Limb (tissue), 2 donors: Measurements from ENCODE around the gene CALN1.

Experiments used
- DNase-seq, 2 donors: peaks; one replicate each; pipeline ENCODE4 v3.0.0-alpha.2; 2016; ENCODE audit errors: extremely low spot score in 2 of 2

CALN1 gene

DNA sequence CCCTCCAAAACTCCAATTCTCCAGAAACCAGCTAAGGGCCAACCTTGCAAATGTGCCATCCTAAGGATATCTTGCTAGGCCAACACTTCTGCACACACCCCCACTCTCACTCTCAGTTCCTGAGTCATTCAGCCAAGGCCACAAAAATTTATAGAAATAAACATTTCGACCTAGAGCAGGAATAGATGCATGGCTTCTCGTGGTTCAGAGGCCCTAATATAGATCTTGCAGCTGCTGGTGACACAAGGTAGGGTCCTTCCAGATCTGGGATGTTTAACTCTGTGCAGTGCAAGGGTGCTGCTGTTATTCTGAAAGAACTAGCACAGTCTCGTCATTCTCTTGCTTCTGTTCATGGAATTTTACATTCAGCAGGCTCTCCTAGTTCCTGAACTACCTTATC, 369.3 kb downstream of the CALN1 start:
- no peak for DNase-seq

DNA sequence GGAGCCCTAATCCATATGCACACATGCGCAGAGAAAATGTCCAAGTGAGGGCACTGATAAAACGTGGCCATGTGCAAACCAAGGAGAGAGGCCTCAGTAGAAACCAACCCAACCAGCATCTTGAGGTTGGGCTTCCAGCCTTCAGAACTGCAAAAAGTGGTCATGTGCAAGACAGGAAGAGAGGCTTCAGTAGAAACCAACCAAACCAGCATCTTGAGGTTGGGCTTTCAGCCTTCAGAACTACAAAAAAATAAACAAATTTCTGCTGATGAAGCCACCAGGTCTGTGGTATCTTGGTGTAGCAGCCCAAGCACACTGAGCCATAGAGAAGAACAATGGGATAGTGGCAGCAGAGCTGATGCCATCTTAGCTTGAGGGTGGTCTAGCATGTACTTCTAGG, 371.5 kb downstream of the CALN1 start:
- DNase-seq, result no peak

DNA sequence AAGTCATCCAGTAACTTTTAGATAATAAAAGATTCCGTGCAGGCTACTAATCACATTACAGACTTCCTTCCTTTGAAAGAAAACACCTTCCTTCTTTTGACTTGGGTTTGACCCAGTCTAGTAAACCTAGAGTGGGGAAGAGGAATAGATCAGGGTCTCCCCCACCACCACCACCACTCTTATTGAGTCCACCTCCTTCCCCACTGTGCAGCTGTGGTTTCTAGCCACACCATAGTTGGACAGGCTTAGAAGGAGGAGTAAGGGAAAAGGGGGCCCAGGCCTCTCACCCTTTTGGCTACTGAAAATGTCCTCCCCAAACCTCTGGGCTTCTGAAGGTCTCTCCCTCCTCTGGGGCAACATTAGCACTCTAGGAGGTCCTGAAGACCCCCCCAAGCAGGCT, 372.7 kb downstream of the CALN1 start:
- DNase-seq, result no peak

DNA sequence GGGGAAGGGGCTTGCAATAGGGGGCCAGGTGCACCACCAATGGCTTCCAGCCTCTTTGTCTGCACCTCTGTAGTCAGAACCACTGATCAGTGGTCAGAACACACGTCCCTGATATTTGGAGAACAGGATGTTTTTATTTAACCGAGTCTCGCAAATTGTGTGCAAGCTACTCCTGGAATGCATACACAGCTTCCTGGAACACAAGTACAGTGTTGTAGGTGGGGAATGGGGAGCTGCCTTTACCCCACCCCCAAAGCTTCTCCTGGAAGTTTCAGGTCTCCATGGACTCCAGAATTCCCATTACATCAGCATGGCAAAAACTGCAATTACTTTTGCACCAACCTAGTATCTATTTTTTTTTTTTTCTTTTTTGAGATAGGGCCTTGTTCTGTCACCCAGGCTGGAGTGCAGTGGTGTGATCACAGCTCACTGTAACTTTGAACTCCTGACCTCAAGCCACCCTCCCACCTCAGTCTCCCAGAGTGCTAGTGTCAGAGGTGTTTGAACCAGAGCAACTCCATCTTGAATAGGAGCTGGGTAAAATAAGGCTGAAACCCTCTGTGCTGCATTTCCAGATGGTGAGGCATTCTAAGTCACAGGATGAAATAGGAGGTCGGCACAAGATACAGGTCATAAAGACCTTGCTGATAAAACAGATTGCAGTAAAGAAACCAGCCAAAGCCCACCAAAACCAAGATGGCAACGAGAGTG, 374.0 kb downstream of the CALN1 start:
- DNase-seq, result no peak

DNA sequence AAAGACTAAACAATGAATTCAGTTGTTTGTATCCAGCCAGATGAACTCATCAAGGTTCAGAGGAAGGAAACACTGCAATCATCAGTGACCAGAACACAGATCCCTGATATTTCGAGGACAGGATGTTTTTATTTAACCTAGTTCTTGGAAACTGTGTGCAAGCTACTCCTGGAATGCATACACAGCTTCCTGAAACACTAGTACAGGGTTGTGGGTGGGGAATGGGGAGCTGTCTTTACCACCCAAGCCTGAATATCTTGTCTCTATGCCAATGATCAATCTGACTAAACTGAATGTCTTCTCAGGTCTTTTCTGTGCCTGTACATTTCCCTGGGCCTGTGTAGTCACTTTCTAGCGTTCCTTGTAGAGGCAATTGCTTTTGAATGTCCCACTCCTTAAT, 374.6 kb downstream of the CALN1 start:
- DNase-seq, result no peak

DNA sequence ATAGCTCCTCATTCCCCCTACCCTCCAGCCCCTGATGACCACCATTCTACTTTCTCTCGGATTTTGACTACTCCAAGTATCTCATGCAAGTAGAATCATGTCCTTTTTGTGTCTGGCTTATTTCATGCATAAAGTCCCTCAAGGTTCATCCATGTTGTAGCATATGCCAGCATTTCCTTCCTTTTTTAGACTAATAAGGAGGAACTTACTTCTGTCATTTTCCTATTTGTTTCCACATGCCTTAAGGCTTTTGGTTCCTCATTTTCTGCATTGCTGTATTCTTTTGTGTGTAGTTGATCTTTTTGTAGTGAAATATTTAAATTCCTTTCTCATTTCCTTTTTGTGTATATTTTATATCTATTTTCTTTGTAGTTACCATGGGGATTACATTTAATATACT, 376.9 kb downstream of the CALN1 start:
- no peak for DNase-seq

DNA sequence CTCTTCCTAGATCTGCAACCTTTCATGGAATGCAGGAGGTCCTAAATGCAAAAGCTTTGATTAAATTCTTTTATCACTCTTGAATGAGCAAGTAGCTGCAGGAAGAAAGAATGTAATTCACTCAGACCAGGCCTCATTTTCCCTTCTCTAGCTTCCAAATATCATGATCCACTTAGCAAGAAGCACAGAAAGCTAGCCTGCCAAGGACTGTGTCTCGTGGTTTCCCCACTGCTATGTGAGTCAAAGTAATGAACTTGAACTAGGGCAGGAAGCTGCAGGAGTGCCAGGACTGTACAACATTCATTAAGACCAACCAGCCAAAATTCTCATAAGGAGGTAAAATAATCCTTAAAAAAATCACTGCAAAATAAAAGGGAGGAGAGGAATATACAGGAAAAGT, 379.2 kb downstream of the CALN1 start:
- DNase-seq, result no peak

DNA sequence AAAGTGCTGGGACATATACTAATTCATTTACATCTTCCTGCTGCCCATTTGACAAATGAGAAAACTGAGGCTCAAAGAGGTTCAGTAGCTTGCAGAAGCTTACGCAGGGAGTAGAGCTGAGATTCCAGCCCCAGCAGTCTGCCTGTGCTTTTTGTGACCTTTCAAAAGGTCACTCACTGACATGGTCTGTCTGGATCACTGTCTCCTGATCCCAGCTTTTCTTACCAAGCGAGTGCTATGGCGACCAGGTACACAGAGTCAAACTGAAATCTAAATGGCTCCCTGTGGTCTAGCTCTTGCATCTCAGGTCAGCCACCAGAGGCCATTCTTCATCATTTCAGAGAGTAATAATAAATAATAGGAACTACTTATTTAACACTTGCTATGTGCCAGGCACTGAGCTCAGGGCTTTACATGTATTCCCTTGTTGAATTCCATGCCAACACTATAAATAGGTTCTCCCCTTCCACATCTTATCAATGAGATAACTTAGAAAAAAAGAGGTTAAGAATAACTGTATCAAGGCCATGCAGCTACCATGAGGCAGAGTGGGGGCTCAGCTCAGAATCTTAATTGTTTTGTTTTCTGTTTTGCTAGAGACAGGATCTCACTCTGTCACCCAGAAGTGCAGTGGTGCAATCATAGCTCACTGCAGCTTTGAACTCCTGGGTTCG, 381.0 kb downstream of the CALN1 start:
- no peak for DNase-seq

DNA sequence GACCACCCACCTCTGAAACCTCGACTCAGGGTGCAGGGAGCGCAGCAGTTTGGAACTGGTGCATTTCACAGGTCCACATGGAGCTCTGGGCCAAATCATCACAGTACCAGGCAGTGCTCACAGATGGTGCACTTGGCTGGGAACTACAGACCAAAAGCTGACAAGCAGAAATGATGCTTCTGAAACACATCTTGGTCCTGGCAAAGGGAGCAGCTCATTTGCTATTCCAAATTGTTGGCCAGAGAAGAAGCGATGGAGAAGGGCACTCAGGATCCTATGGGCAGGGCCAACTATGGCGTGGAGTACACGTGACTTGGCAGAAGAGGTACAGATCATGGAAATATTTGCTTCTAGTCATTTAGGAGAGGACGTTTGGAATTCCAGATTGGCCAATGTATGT, 383.9 kb downstream of the CALN1 start:
- DNase-seq, result no peak

DNA sequence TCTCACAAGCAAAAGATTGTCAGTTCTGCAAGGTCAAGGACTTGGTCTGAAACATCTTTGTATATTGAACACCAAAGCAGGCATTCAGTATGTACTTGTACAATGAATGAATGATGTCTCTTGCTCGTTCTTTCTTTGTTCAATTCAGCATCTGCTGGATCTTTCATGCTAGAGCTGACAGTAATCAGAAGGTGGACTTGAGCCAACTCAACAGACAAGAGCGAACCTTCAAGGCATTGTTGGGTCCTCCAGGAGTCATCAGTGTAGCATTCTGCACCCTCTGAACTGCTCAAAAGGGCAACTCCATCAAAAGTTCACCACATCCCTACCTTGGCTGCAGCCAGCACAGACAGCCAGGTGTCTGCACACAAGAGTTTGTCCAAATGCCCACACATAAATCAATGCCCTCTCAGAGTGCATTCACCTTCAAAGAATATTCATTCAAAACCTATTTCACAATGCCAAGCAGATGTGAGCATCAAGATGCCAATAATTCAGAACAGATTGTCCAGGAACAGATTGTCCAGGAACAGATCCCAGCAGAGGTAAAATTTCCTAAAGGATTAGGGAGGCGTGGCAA, 386.7 kb downstream of the CALN1 start:
- no peak for DNase-seq

DNA sequence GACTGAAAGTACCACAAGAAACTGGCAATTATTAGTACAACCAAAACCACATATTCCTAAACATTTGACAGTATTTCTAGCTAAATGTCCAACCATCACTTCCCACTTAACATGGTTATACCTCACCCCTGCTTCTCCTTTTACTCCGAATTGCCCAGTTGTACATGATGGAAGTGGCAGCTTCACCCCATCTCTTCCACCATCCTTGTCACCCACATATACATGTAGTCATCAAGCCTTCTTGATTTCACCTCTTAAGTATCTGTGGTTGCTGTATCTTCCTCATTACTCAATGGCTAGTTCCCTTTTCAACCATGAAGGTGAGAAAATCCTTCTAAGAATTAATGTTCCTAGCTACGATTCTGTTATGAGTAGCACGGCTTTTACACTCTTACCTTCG, 388.2 kb downstream of the CALN1 start:
- DNase-seq, result no peak

DNA sequence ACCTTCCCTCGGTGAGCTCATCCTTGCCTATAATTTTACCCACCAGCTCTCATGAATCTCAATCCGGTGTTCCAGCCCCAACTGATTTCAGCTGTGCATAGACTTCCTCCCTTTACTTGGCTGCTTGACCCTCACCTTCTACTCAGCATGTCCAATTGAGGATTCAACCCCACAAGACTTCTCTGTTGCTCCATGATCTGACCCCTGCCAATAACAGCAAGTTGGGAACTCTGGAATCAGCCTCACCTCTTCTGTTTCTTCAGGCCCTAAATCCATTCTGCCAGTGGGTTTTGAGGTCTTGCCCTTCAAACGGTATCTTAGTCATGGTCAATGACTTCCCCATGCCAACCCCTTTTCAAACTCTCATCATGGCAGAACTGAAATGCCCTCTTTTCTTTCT, 390.4 kb downstream of the CALN1 start:
- no peak for DNase-seq

DNA sequence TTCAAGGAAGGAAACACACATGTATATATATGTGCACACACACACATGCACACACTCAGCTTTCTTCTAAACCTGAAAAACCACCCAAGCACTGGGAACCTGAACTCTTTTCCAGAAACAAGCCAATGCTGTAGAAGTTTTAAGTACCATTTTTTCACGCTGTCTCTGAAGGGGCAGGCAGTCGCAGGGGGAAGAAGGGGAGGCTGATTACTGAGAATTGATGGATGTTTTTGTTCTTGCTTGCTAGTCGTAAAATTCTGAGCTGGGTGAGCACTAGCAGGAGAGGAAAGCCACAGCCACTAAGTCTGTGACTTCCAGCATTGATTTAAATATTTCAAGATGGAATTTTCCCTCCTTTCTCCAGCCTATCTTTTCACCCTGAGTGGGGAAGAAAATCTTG, 391.8 kb downstream of the CALN1 start:
- DNase-seq, result no peak

DNA sequence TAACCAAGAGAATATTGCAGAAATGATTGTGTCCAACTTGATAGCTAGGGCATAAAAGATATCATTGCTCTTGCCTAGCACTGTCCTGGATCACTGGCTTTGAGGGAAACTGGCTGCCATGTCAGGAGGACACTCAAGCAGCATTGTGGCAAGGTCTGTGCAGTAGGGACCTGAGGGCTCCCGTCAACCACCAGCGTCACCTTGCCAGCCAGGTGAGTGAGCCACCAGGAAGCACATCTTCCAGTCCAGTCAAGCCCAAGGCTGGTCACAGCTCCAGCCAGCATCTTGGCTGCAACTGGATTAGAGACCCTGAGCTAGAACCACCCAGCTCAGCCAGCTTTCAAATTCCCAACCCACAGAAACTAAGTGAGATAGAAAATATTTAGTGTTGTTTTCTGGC, 392.7 kb downstream of the CALN1 start:
- DNase-seq, result no peak

DNA sequence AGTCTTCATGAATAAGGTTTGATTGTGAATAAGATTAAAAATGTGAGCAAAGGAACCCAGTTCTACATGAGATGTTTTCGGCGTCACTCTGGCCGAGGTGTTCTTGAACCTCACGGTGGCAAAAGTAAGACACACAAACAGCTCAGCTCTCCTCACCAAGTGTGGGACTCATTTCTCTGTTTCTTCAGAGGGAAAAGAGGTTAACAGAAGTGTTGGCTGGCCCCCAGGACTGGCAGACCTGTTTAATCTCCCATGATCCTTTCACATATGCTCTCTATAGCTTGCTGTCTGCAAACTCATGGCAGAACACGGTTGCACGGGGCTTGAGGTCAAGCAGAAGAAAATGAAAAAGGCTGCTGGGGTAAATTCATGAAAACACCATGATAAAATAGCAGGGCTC, 394.4 kb downstream of the CALN1 start:
- DNase-seq, result no peak

DNA sequence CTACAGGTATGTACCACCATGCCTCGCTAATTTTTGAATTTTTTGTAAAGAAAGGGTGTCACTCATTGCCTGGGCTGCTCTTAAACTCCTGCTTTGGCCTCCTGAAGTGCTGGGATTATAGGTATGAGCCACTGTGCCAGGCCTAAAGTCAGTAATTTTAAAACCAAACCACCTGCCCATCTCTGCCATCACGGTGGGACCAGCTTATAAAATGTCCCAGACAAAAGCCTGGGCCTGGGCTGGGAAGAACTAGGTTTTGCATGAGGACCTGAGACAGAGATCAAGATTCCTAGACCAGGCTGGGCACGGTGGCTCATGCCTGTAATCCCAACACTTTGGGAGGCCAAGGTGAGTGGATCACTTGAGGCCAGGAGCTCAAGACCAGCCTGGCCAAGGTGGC, 395.6 kb downstream of the CALN1 start:
- no peak for DNase-seq

DNA sequence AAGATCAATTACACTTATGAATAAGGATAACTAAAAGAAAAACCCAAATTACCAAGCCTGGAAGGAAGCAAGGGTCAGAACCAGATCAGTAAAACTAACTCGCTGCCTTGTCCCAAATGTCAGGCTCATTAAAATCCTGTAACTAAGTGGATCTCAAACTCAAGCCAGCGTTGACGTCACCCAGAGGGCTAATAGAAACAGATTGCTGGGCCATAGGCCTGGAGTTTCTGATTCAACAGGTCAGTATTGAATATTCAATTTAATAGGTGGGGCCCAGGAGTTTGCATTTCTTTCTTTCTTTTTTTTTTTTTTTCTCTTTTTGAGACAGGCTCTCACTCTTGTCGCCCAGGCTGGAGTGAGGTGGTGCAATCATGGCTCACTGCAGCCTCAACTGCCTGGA, 397.0 kb downstream of the CALN1 start:
- no peak for DNase-seq

DNA sequence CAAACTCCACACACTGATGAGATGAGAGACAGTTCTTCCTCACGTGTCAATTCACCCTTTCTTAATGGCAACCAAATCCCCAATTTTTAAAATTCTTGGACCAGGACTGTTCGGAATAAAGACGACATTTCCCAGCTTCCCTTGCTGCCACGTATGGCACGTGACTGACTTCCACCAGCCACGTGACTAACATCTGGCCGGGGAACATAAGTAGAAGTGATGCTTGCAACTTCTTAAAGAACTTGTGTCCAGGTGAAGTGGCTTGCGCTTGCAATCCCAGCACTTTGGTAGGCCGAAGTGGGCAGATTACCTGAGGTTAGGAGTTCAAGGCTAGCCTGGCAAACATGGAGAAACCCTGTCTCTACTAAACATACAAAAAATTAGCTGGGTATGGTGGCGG, 405.1 kb downstream of the CALN1 start:
- DNase-seq, result no peak

DNA sequence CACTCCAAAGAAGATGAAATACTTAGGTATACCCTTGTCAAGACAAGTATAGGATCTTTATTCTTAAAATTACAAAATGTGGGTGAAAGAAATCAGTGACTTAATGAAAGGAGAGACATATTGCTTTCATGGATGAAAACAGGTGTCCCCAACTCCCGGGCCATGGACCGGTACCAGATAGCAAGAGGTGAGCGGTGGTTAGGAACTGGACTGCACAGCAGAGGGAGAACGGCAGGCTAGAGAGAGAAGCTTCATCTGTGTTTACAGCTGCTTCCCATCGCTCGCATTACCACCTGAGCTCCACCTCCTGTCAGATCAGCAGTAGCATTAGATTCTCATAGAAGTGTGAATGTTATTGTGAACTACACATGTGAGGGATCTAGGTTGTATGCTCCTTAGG, 408.9 kb downstream of the CALN1 start:
- no peak for DNase-seq

DNA sequence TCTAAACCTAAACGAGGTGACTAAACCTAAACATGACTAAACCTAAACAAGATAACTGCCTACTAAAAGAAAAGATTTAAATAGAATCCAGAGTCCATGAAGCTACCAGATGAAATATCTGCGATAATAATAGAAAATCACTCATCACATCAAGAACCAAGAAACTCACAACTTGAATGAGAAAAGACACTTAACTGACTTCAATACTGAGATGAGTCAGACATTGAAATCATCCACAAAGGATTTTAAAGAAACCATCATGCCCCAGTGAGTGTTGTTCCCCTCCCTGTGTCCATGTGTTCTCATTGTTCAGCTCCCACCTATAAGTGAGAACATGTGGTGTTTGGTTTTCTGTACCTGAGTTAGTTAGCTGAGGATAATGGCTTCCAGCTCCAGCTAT, 416.0 kb downstream of the CALN1 start:
- no peak for DNase-seq

DNA sequence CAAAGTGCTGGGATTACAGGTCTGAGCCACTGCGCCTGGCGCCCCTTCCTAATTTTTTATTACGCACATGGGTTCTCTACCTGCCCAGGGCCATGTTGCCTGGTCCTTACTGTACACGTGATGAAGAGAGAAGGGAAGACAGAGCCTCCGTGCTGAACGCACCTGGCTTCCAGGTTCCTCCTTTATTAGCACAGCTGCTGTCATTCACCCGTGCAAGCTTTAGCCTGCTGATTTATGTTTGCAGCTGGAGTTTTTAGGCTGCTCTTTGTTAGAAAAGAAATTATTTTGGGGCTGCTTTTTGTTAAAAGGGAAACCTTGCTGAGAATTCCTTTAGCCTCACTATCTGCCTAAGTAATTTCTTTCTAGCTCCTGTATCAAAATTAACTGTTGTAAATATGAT, 417.0 kb downstream of the CALN1 start:
- DNase-seq, result no peak

DNA sequence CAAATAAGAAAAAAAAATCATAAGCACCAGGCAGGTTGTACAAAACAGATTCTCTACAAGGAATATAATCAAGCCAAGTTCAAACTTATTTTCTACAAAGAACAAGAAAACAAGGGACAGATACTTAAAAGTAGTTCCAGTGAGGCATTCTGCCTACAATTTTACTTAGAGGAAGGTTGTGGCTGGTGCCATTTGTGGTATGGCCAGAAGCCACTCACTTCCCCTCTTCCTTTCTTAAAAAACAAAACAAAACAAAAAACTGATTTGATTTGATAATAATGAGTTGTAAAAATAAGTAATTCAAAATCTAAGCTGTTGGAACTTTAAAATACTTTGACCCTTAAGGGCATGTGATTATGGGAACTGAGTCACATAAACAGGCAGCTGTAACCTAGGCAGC, 420.6 kb downstream of the CALN1 start:
- DNase-seq, result no peak

DNA sequence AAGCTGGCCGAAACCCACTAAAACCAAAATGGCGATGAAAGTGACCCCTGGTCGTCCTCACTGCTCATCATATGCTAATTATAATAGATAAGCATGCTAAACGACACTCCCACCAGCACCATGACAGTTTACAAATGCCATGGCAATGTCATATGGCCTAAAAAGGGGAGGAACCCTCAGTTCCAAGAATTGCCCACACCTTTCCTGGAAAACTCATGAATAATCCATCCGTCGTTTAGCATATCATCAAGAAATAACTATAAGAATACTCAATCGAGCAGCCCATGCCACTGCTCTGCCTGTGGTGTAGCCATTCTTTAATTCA, 422.0 kb downstream of the CALN1 start:
- DNase-seq, result no peak
